HepG2 (cell line): Measurements from ENCODE around the gene HELZ.

Experiments used
- ETV6 ChIP-seq: sonication (generic); formaldehyde crosslinking; conservative IDR thresholded peaks from 2 replicates; pipeline ENCODE4 v1.4.0; 2020; ENCODE audit warnings: missing genetic modification reagents
- HNRNPK ChIP-seq: fragments of 200-400 bp; formaldehyde crosslinking; IDR thresholded peaks from 2 replicates; pipeline ENCODE4 v1.6.1; 2018; ENCODE audit warnings: low read length, low read depth, moderate library complexity, mild to moderate bottlenecking; ENCODE audit not compliant: poor library complexity, severe bottlenecking
- PRPF4 ChIP-seq: fragments of 200-400 bp; formaldehyde crosslinking; IDR thresholded peaks from 2 replicates; pipeline ENCODE4 v1.6.1; 2016; ENCODE audit warnings: low read length, low read depth; ENCODE audit not compliant: poor library complexity, severe bottlenecking
- REST ChIP-seq, 2 experiments: IDR thresholded peaks; 2 replicates each; pipeline ENCODE4 v1.6.1; 2011 to 2012; ENCODE audit warnings: low read length in 2 of 2, borderline replicate concordance in 1 of 2, low read depth in 1 of 2, mild to moderate bottlenecking in 1 of 2, moderate library complexity in 1 of 2
- SRSF9 ChIP-seq: fragments of 200-400 bp; formaldehyde crosslinking; IDR thresholded peaks from 2 replicates; pipeline ENCODE4 v1.6.1; 2018; ENCODE audit warnings: borderline replicate concordance, mild to moderate bottlenecking, low read depth, low read length; ENCODE audit not compliant: insufficient read depth, poor library complexity, severe bottlenecking
- TAF15 ChIP-seq: fragments of 200-400 bp; formaldehyde crosslinking; IDR thresholded peaks from one replicate; pipeline ENCODE4 v1.6.1; 2018; ENCODE audit warnings: mild to moderate bottlenecking, low read depth, low read length; ENCODE audit not compliant: poor library complexity, severe bottlenecking
- TARDBP ChIP-seq: sonication (generic); formaldehyde crosslinking; IDR thresholded peaks from 2 replicates; pipeline ENCODE4 v1.8.0; 2022; ENCODE audit warnings: mild to moderate bottlenecking, missing genetic modification reagents
- ZBTB33 ChIP-seq: sonication (generic); formaldehyde crosslinking; IDR thresholded peaks from 2 replicates; pipeline ENCODE4 v1.4.0; 2020; ENCODE audit warnings: missing genetic modification reagents
- ZKSCAN8 ChIP-seq: IDR thresholded peaks from 2 replicates; pipeline ENCODE4 v1.6.1; 2016; ENCODE audit warnings: borderline replicate concordance, missing genetic modification reagents, missing compliant biosample characterization
- ZNF550 ChIP-seq: sonication (generic); formaldehyde crosslinking; IDR thresholded peaks from 2 replicates; pipeline ENCODE4 v1.4.0; 2020; ENCODE audit warnings: mild to moderate bottlenecking, missing genetic modification reagents, borderline replicate concordance
- ZNF777 ChIP-seq: sonication (generic); formaldehyde crosslinking; IDR thresholded peaks from 2 replicates; pipeline ENCODE4 v1.4.0; 2020; ENCODE audit warnings: missing genetic modification reagents
- TF ChIP-seq, protein P1 (sequence below): sonication (generic); formaldehyde crosslinking; IDR thresholded peaks from 2 replicates; pipeline ENCODE4 v1.5.0; 2020; ENCODE audit warnings: mild to moderate bottlenecking, low read depth, missing genetic modification reagents, borderline replicate concordance
- TF ChIP-seq, protein P2 (sequence below): sonication (generic); formaldehyde crosslinking; IDR thresholded peaks from 2 replicates; pipeline ENCODE4 v1.5.0; 2020; ENCODE audit warnings: mild to moderate bottlenecking, missing genetic modification reagents, moderate library complexity

DNA sequence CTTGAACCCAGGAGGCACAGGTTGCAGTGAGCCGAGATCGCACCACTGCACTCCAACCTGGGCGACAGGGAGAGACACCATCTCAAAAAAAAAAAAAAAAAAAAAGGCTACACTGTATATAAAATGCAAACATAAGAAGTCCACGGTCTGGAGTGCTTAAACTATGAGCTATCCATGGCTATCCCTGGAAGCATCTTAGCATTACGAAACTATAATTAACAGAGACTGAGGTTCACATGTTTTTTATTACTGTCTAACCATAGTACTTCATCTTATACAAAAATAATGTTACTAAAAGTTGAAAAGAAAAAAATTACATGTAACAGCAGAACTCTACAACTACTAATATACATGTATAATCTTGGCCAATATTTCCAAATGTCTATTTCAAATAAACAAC, 32.8 kb downstream of the HELZ start:
- TF ChIP-seq TAF15 (no peak), ETV6 (no peak), ZNF777 (CRISPR knock-in tag) (no peak), HNRNPK (no peak), REST (IDR thresholded peaks at IDR 0.05; ENCODE audit: borderline replicate concordance in 1 of 2, low read depth in 1 of 2, low read length in 2 of 2) (no peak), ZNF550 (no peak), SRSF9 (no peak), TARDBP (CRISPR knock-in tag) (no peak), ZBTB33 (CRISPR knock-in tag) (no peak), ZKSCAN8 (CRISPR knock-in tag) (no peak), PRPF4 (no peak)
- TF ChIP-seq, protein P1, sequence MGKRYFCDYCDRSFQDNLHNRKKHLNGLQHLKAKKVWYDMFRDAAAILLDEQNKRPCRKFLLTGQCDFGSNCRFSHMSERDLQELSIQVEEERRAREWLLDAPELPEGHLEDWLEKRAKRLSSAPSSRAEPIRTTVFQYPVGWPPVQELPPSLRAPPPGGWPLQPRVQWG (CRISPR knock-in tag) = no peak
- TF ChIP-seq, protein P2, sequence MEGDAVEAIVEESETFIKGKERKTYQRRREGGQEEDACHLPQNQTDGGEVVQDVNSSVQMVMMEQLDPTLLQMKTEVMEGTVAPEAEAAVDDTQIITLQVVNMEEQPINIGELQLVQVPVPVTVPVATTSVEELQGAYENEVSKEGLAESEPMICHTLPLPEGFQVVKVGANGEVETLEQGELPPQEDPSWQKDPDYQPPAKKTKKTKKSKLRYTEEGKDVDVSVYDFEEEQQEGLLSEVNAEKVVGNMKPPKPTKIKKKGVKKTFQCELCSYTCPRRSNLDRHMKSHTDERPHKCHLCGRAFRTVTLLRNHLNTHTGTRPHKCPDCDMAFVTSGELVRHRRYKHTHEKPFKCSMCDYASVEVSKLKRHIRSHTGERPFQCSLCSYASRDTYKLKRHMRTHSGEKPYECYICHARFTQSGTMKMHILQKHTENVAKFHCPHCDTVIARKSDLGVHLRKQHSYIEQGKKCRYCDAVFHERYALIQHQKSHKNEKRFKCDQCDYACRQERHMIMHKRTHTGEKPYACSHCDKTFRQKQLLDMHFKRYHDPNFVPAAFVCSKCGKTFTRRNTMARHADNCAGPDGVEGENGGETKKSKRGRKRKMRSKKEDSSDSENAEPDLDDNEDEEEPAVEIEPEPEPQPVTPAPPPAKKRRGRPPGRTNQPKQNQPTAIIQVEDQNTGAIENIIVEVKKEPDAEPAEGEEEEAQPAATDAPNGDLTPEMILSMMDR (CRISPR knock-in tag) = no peak
